Left colon (tissue), 2 donors: ENCODE results near the gene CLASP1. TPM values are rescaled to one million over a fixed set of nuclear protein-coding genes. Genes with fewer than 3 reads are reported as not detected.
"Not testable (repeated sequence)": the region's sequence is repeated elsewhere in the genome, so short reads cannot be mapped to it uniquely, and the experiment has no call there.

Source experiments
- ATAC-seq: fragments of 200-7000 bp; cut with Tn5 transposase; one replicate; pipeline ENCODE4 v1.9.1; 2020; ENCODE audit warnings: mild to moderate bottlenecking, moderate library complexity
- DNase-seq, 2 donors: peaks; one replicate each; pipeline ENCODE4 v3.0.0-alpha.2; 2020
- intact Hi-C, 2 donors: fragments of 100-400 bp; cut with DNase I in 1 of 2; cut with micrococcal nuclease in 1 of 2; formaldehyde crosslinking; loops; one replicate each; pipeline versions ENCODE4 v1.11.2 to v1.14.0; 2022; cut with DNase I, micrococcal nuclease
- total RNA-seq, 2 donors: library from RNA; stranded (reverse); fragmentation: NEBNext Ultra II Directional; extraction: Animal tissue kit (Norgen Biotek cat#: 25700); gene quantifications; one replicate each; pipeline ENCODE4 v1.2.1, GENCODE V29; 2021
- donor health status: DM: no; HTN: no; CAD: no.
- donor health status: DM: yes; HTN: yes; CAD: no.

CLASP1 gene
- total RNA-seq, 2 donors from 2014 or later, result 33.8 to 36.1 TPM

DNA sequence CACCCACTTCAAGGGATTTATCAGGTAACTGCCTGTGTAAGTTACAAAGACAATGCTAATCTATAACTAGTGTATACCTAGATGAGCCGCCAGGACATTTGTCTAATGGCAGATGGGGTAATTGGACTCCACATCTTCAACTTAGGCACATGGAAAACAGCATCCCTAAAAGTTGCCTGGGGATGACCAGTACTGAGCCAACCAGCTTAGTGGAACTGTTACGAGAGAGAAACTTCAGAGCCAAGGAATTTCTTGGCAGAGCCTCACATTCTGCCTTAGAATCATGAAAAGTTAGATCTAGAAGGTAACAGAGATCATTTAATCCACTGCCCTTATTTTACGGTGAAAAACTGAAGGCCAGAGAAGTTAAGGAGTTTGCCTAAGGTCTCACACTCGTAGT, 15.5 kb upstream of the CLASP1 start:
- DNase-seq (no peak), ATAC-seq (no peak)
- intact Hi-C loops, result no loop called here

DNA sequence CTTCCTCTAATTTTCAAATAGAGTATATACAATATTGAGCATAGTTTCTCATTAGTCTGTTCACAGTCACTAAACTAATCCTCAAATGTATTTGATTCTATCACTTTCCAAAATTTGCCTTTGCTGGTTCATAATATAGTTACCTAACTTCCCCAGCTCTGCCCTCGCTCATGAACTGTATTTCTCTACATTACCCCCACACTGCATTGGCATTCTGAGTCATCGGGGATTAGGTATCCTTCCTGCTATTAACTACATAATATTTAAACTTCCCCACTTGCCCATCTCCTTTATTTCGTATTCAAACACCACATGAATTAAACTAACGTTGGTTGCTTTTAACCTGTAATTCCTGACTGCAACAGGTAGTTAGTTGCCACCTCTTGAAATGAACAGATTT, 14.8 kb upstream of the CLASP1 start:
- intact Hi-C loops, result no loop called here
- no peak for DNase-seq
- no peak for ATAC-seq

DNA sequence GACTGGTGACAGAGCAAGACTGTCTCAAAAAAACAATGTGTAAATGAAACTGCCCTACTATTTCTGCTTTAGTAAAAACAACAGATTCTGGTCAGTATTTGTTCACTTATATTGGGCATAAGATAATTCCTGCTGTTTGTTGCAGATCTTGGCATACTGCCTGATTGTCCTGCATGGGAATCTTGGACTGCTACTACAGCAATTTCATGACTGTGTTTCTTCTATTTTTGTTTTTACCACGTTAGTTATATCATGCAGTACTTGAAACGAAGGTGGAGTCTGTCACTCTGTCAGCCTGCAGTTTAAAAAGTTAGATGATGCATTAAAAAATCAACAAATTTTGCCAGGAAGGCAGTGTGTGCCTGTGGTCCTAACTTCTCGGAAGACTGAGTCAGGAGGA, 14.2 kb upstream of the CLASP1 start:
- intact Hi-C loops, result no loop called here
- DNase-seq, result no peak
- no peak for ATAC-seq

DNA sequence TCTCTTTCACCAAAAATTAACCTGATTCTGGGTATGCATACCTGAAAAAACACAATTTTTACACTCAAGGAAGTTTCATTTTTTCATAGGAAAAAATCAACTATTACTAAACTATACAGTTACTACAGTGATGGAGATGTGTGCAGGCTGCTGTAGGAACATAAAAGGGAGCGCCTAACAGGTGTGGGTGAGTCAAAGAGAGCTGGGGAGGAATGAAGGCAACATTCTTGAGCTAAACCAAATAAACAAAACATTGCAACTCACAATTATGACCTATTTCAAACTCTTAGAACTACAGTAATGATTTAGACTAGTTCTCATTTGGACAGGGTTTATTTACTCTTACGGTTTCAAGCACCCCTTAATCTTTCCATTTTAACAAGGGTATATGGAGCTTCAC, 13.4 kb upstream of the CLASP1 start:
- intact Hi-C loops, result no loop called here
- DNase-seq, result no peak
- ATAC-seq, result no peak

DNA sequence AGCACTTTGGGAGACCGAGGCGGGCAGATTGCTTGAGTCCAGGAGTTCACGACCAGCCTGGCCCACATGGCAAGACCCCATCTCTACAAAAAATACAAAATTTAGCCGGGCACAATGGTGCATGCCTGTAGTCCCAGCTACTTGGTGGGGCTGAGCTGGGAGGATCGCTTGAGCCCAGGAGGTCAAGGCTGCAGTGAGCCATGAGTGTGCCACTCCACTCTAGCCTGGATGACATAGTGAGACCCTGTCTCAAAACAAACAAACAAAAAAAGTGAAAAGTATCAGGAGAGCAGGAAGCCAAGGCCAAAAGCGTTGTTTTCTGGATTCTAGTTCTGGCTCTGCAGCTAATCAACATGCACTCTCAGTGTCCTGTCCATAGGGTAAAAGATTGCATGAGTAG, 10.7 kb upstream of the CLASP1 start:
- ATAC-seq, result no peak

DNA sequence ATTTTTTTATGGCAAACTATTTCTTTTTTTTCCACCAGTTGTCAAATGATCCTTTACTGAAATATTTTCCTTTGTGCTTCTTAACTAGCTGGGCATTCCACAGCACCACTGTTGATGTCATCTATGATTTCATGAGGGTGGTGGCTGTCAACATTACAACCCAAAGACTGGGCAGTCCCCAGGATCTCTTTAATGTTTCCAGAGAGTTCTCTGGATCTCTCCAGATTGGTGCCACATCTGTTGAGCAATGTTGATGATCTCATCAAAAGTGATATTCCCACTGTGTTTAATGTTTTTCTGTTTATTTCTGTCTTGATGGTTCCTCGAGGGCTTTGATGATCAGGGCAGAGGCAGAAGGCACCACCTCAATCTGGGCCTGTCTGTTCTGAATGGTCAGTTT, 9.1 kb upstream of the CLASP1 start:
- not testable (repeated sequence) for ATAC-seq

More for the DNA sequence above, 10.7 kb upstream of the CLASP1 start:
- DNase-seq, result no peak
- intact Hi-C loops, result no loop called here

DNA sequence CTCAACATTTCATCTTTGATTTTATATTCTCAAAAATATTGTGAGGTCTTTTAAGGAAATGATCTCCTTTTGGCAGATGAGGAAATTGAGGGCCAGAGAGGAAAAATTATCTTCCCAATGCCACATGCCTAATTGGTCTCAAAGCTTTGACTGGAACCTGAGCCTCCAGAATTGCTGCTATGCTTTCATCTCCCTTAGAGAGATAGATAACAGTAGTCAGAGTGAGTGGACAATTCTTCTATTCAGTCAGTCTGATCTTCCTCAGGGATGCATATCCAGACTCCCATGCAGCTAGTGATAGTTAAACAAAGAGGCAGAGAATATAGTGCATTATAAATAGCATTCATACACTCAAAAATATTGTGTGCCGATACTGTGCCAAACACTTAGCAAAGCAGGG, 3.8 kb upstream of the CLASP1 start:
- DNase-seq, result no peak
- ATAC-seq, result no peak
- intact Hi-C loops, result no loop called here

More for the DNA sequence above, 9.1 kb upstream of the CLASP1 start:
- intact Hi-C loops, DNase-seq: not testable (repeated sequence)

DNA sequence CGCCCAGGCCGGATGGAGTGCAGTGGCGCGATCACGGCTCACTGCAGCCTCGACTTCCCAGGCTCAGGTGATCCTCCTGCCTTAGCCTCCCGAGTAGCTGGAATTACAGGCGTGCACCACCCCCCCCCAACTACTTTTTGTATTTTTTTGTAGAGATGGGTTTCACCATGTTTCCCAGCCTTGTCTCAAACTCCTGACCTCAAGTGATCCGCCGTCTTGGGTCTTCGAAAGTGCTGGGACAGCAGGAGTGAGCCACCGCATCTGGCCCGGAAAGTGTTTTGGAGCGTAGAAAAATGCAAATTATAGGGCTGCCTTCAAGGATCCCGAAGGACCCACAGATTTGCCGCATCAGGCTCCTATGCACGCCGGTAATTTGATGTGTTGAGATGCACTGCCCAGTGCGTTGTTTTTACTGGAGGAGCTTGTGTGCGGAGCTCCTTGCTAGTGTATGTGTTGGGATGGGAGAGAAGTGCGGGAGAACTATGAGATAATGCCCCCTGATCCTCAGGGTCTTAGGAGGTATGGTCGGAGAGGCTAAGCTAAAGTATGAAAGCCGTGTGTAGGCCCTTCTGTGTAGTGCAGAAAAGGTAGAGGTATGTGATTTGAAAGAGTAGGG, 1.2 kb upstream of the CLASP1 start:
- ATAC-seq (no peak), DNase-seq (no peak)
- intact Hi-C loops, result no loop called here

DNA sequence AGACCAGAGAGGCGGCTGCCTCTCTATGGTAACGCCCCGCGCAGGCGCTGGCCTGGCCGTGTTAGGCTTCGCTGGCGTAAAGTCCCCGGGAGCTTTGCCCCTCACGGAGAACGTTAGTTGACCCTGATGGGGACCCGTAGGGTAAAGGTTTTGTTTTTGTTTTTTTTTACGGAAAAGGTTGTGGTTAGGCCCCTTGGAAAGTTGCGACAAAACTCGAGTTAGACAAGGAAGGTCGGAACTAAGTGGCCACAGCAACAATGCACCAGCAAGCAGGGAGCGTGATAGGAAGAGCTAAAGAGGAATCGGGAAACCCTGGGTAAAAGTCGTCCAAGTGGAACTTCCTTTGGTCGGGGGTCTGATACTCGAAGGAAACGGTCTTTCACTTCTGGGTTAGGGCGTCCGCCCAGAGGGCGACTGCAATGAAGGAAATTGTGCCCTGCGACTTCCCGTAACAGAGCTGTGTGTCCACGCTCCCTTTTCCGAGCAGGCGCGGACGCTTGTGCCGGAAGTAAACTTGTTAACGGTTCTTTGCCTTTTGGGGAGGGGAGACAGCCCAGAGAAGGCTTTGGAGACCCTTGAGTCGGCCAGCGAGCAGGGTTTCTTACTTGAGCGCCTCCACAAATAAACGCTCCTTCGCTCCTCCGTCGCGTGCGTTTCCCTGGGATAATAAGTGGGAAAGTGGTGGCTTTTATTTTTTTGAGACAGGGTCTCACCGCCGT, 493 bp upstream of the CLASP1 start:
- ATAC-seq, result peak; percentile 97

DNA sequence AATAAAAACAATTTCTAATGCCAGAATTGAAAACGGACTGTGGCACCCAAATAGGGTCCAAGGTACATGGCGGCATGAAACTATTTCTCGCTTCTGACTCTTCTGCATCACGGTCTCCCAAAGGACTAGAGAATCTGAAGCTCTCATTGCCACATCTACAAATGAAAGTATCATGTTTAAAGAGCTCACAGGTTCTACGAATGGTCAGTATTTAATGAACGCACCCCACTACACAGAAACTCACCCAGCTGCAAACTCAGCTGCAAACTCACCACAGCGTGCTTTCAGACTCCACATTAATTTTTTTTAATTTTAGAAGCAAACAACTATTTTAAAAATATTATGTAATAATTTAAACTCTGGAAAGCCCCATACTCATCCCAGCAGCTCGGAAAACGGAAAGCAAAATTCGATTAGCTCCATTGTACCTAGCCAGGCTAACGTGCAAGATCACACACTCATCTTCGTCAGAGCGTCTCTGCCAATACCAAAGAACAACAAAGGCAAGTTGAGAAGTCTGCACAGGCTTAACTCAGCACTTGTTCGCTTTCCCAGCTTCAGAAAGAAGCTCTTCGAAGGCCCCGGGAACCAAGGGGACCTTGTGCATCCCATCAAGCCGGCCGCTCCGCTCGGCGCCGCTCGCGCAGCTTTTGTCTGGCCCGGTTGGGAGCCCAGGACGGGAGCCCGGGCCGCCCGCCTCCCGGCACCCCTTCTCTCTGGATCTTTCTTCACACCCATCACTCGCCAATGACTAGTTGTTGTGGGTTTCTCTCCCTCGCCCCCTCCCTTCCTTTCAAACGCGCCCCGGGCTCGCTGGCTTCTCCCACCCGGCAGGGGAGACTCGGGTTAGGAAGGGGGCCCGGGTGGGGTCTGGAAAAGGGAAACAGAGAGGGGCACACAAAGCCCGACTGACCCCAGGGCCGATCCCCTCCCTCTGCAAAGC, 785 bp downstream of the CLASP1 start:
- DNase-seq (peak; percentile 34 to 61), ATAC-seq (peak; percentile 40)
- intact Hi-C loops, result loop anchor here in 1 of 2 donors (10.0 kb wide), 1 partner anchor 114 kb away; the partner anchor contains the start of gene RNU4ATAC

More for the DNA sequence above, 493 bp upstream of the CLASP1 start:
- intact Hi-C loops, result loop anchor here in 1 of 2 donors (10.0 kb wide), 1 partner anchor 115 kb away; the partner anchor contains the start of gene RNU4ATAC
- peak; percentile 96 to 98 for DNase-seq

DNA sequence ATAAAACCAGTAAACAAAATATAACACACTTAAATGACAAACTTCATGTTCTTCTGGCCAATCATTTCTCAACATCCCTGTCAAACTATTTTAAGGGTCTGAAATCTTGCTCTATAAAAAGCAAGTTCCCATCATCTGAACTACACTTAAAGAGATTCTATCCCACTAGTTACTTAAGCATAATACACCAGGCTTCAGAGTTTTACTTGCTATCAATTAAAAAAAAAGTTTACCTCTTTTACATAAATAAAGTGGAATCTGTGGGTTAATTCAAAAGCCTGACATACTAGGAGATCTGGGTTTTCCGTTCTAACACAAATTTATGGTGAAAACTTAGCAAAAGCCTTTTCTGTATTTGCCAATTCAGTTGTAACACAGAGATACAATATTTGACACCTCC, 1.9 kb downstream of the CLASP1 start:
- no peak for ATAC-seq
- intact Hi-C loops, result loop anchor here in 1 of 2 donors (10.0 kb wide), 1 partner anchor 113 kb away; the partner anchor contains the start of gene RNU4ATAC
- DNase-seq, result no peak

DNA sequence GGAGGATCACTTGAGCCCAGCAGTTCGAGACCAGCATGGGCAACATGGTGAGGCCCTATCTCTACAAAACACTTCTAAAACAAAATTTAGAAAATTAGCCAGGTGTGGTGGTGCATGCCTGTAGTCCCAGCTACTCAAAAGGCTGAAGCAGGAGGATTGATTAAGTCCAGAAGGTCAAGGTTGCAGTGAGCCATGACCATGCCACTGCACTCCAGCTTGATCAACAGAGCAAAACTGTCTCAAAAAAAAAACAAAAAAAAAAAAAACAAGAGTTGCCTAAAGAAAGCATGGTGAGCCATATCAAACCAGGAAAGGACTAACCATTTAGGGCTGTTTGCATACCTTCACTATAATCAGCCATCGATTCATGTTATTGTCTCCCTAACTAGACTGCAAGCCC, 4.5 kb downstream of the CLASP1 start:
- no peak for ATAC-seq
- intact Hi-C loops, result loop anchor here in 1 of 2 donors (10.0 kb wide), 1 partner anchor 110 kb away; the partner anchor contains the start of gene RNU4ATAC
- no peak for DNase-seq

DNA sequence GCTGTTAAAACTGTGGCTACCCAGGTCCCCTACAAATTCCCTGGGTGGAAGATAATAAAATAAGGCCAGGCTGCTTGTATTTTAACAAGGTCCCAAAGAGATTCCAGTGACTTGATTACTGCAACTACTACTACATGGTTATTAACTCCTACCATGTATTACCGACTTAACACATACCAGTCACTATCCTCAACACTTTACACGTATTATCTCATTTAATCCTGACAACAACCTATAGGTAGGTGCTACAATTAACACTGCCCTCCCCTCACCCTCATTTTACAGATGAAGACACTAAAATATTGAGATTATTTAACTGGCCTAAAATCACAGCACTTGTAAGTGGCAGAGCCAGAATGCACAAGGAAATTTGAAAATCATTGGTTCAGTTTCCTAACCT, 5.4 kb downstream of the CLASP1 start:
- intact Hi-C loops, result loop anchor here in 1 of 2 donors (10.0 kb wide), 1 partner anchor 109 kb away; the partner anchor contains the start of gene RNU4ATAC
- DNase-seq (no peak), ATAC-seq (no peak)

DNA sequence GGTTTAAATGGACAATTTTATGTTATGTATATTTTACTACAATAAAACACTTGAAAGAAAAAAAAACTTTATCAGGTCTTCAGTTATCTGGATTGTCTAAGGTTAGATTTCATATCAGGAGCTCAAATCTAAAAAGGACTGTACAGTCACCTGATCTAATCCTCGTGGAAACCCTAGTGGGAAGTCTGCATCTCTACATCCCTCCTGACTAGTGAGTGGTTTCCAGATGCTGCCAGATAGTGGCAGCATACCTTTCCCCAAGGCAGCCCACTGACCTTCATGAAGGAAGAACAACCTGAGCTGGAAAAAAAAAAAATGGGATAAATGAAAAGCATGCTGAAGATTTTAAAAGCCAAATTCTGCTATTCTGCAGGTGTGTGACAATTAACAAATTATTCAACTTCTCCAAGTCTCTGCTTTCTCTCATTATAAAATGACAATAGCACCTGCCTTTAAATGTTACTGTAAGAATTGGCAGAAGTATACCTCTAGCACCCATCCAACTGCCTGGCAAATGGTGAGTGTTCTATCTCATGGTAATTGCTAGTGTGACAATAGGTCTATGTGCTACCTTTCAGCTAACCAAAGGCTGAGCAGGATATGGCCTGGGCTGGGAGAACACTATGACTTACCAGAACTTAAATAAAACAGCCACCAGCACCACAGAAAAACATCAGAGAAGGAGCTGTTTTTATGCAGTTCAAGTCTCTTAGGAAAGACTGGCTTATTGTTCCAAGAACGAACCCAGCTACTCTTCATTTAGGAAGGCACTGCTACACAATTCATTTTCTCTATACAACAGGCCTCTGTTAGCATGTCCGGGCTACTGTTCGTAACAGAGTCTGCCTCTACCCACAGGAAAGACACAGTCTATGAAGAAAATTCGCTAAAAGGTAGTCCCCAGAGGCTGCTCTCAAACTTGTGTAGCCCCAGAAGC, 8.6 kb downstream of the CLASP1 start:
- intact Hi-C loops, result loop anchor here in 1 of 2 donors (10.0 kb wide), 1 partner anchor 106 kb away; the partner anchor contains the start of gene RNU4ATAC
- no peak for DNase-seq
- ATAC-seq, result no peak

DNA sequence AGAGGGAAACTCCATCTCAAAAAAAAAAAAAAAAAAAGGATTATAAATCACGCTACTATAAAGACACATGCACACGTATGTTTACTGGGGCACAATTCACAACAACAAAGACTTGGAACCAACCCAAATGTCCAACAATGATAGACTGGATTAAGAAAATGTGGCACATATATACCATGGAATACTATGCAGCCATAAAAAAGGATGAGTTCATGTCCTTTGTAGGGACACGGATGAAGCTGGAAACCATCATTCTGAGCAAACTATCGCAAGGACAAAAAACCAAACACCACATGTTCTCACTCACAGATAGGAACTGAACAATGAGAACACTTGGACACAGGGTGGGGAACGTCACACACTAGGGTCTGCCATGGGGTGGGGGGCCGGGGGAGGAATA, 9.4 kb downstream of the CLASP1 start:
- DNase-seq, ATAC-seq: not testable (repeated sequence)
- intact Hi-C loops, result loop anchor here in 1 of 2 donors (10.0 kb wide), 1 partner anchor 105 kb away; the partner anchor contains the start of gene RNU4ATAC

DNA sequence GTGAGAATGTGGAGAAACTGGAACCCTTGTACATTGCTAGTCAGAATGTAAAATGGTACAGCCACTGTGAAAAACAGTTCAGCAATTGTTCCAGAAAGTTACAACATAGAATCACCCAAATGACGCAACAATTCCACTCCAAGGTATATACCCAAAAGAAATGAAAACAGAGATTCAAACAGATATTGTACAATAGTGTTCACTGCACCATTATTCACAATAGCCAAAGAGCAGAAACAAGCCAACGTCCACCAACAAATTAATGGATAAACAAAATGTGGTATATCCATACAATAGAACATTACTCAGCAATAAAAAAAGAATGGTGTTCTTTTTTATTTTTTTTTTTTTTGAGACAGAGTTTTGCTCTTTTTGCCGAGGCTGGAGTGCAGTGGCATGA, 10.9 kb downstream of the CLASP1 start:
- DNase-seq, result no peak
- no peak for ATAC-seq

DNA sequence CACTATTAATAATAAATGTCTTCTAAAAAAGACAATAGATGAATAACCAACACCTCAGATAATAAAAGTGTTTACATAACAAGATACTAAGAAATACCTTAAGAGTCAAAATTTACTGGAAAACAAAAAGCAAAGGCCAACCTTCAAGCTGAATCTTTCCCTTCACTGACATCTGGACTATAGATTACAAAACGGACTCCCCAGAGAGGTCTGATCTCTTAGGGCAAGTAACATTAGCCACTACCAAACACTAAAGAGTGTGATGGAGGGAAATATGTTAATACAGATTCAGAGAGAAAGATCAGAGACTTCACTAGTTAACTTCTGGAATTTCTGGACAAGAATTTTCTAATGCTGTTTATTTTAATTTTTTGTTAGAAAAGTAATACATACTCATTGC, 13.9 kb downstream of the CLASP1 start:
- intact Hi-C loops, result no loop called here
- no peak for ATAC-seq
- no peak for DNase-seq

More for the DNA sequence above, 10.9 kb downstream of the CLASP1 start:
- intact Hi-C loops, result no loop called here
